ENCODE results near the gene STK40.

STK40 gene

GRCh38 chr1:36320767-36321118 is 65.0 kb downstream of the STK40 start:
- no peaks in the 10 kb centered on the region for H3K36me3 ChIP-seq (replicated peaks; ENCODE audit: insufficient read depth, low read length)
- no peaks in the 10 kb centered on the region for H4K20me1 ChIP-seq (ENCODE audit: insufficient read depth, low read length)
- H3K9me3 ChIP-seq (replicated peaks; ENCODE audit: insufficient read depth, low read length) = no peaks in the 10 kb centered on the region
- H2AFZ ChIP-seq (ENCODE audit: low read length) = no peak overlapping the region
- no peaks in the 10 kb centered on the region for H3K27me3 ChIP-seq (replicated peaks; ENCODE audit: insufficient read depth, low read length)
- TF ChIP-seq EZH2 (optimal IDR thresholded peaks at IDR 0.05; ENCODE audit: low read depth, low read length) (no peak), EZH2phosphoT487 (IDR thresholded peaks at IDR 0.05; ENCODE audit: low read length) (no peak), CTCF (IDR thresholded peaks at IDR 0.05; ENCODE audit: low read length) (no peak)
- H3K4me3 ChIP-seq (ENCODE audit: low read length) = no peak overlapping the region
- no peaks in the 10 kb centered on the region for H3K9me2 ChIP-seq (replicated peaks; ENCODE audit: insufficient read depth, low read length)
- no peaks in the 10 kb centered on the region for H3K4me1 ChIP-seq (ENCODE audit: low read length)
- H3K79me2 ChIP-seq (ENCODE audit: low read length) = no peaks in the 10 kb centered on the region
- DNase-seq = no peak
- H3K27ac ChIP-seq (ENCODE audit: low read length) = no peak overlapping the region
- H3F3A ChIP-seq (ENCODE audit: insufficient read depth, low read length) = no peaks in the 10 kb centered on the region
- H3K4me2 ChIP-seq (ENCODE audit: low read depth, low read length) = no peak overlapping the region
- H3K9ac ChIP-seq (ENCODE audit: low read length) = no peak overlapping the region

GRCh38 chr1:36320291-36320761 is 65.4 kb downstream of the STK40 start:
- TF ChIP-seq EZH2phosphoT487 (IDR thresholded peaks at IDR 0.05; ENCODE audit: low read length) (no peak), EZH2 (optimal IDR thresholded peaks at IDR 0.05; ENCODE audit: low read depth, low read length) (no peak), CTCF (IDR thresholded peaks at IDR 0.05; ENCODE audit: low read length) (no peak)
- Histone ChIP-seq H3K4me1 (ENCODE audit: low read length) (no peaks in the 10 kb centered on the region), H3K9me2 (replicated peaks; ENCODE audit: insufficient read depth, low read length) (no peaks in the 10 kb centered on the region), H3K4me2 (ENCODE audit: low read depth, low read length) (no peak overlapping the region), H3K9ac (ENCODE audit: low read length) (no peak overlapping the region), H3K36me3 (replicated peaks; ENCODE audit: insufficient read depth, low read length) (no peaks in the 10 kb centered on the region), H3K27me3 (replicated peaks; ENCODE audit: insufficient read depth, low read length) (no peaks in the 10 kb centered on the region), H4K20me1 (ENCODE audit: insufficient read depth, low read length) (no peaks in the 10 kb centered on the region), H3K4me3 (ENCODE audit: low read length) (no peak overlapping the region), H3K79me2 (ENCODE audit: low read length) (no peaks in the 10 kb centered on the region), H2AFZ (ENCODE audit: low read length) (no peak overlapping the region), H3K27ac (ENCODE audit: low read length) (no peak overlapping the region), H3K9me3 (replicated peaks; ENCODE audit: insufficient read depth, low read length) (no peaks in the 10 kb centered on the region), H3F3A (ENCODE audit: insufficient read depth, low read length) (no peaks in the 10 kb centered on the region)
- no peak for DNase-seq

- H3K36me3 ChIP-seq (replicated peaks; ENCODE audit: insufficient read depth, low read length) = no peaks in the 10 kb centered on the region
Measured at GRCh38 chr1:36309397-36309796, 76.3 kb downstream of the STK40 start.

More at GRCh38 chr1:36309397-36309796, 76.3 kb downstream of the STK40 start:
- TF ChIP-seq EZH2 (optimal IDR thresholded peaks at IDR 0.05; ENCODE audit: low read depth, low read length) (no peak), CTCF (IDR thresholded peaks at IDR 0.05; ENCODE audit: low read length) (no peak), EZH2phosphoT487 (IDR thresholded peaks at IDR 0.05; ENCODE audit: low read length) (no peak)
- no peaks in the 10 kb centered on the region for H3K9me2 ChIP-seq (replicated peaks; ENCODE audit: insufficient read depth, low read length)
- H3K9me3 ChIP-seq (replicated peaks; ENCODE audit: insufficient read depth, low read length) = no peaks in the 10 kb centered on the region
- no peaks in the 10 kb centered on the region for H4K20me1 ChIP-seq (ENCODE audit: insufficient read depth, low read length)
- DNase-seq = no peak
- no peak overlapping the region for H2AFZ ChIP-seq (ENCODE audit: low read length)
- H3K79me2 ChIP-seq (ENCODE audit: low read length) = no peaks in the 10 kb centered on the region
- H3K4me1 ChIP-seq (ENCODE audit: low read length) = no peaks in the 10 kb centered on the region
- H3K27me3 ChIP-seq (replicated peaks; ENCODE audit: insufficient read depth, low read length) = no peaks in the 10 kb centered on the region
- H3K27ac ChIP-seq (ENCODE audit: low read length) = no peak overlapping the region
- no peak overlapping the region for H3K4me2 ChIP-seq (ENCODE audit: low read depth, low read length)
- H3K4me3 ChIP-seq (ENCODE audit: low read length) = no peak overlapping the region
- H3K9ac ChIP-seq (ENCODE audit: low read length) = no peak overlapping the region
- H3F3A ChIP-seq (ENCODE audit: insufficient read depth, low read length) = no peaks in the 10 kb centered on the region

Data from MM.1S (cell line).